Middle frontal gyrus (tissue), 1 donor: ENCODE results near the gene CCDC87.
"Not testable (repeated sequence)": the region's sequence is repeated elsewhere in the genome, so short reads cannot be mapped to it uniquely, and the experiment has no call there.

Experiments used
- DNase-seq: peaks from one replicate; pipeline ENCODE4 v3.0.0-alpha.2; 2015; ENCODE audit warnings: low spot score; ENCODE audit errors: extremely low spot score

Gene CCDC87

GRCh38 chr11:66582565-66583147 is 10.2 kb downstream of the CCDC87 start:
- not testable (repeated sequence) for DNase-seq

GRCh38 chr11:66581261-66581660 is 11.6 kb downstream of the CCDC87 start:
- DNase-seq, result no peak

GRCh38 chr11:66580803-66581202 is 12.1 kb downstream of the CCDC87 start:
- DNase-seq, result no peak

- DNase-seq, result peak; percentile 61
These were observed 13.8 kb downstream of the CCDC87 start for GRCh38 chr11:66579017-66579606.

- DNase-seq, result no peak
These were observed 22.0 kb downstream of the CCDC87 start for GRCh38 chr11:66570850-66571180.

GRCh38 chr11:66570079-66570849 is 22.6 kb downstream of the CCDC87 start:
- DNase-seq, result no peak

GRCh38 chr11:66569076-66569475 is 23.8 kb downstream of the CCDC87 start:
- DNase-seq, result no peak

- DNase-seq, result peak; percentile 82
These were observed 24.5 kb downstream of the CCDC87 start, which contains the start of gene CTSF for GRCh38 chr11:66568124-66568916. TSS of gene CTSF (minus strand) at chr11:66568606. CDS start at chr11:66568486, 120 bp downstream.

- no peak for DNase-seq
These were observed 25.1 kb downstream of the CCDC87 start for GRCh38 chr11:66567787-66568123.

GRCh38 chr11:66566221-66566620 is 26.6 kb downstream of the CCDC87 start:
- no peak for DNase-seq

GRCh38 chr11:66564984-66565383 is 27.9 kb downstream of the CCDC87 start:
- DNase-seq, result no peak

GRCh38 chr11:66564538-66564937 is 28.3 kb downstream of the CCDC87 start:
- DNase-seq, result no peak

GRCh38 chr11:66563832-66564231 is 29.0 kb downstream of the CCDC87 start:
- no peak for DNase-seq

GRCh38 chr11:66562907-66563583 is 29.8 kb downstream of the CCDC87 start:
- no peak for DNase-seq

GRCh38 chr11:66562275-66562674 is 30.6 kb downstream of the CCDC87 start:
- no peak for DNase-seq

GRCh38 chr11:66561975-66562248 is 31.0 kb downstream of the CCDC87 start:
- DNase-seq, result no peak

GRCh38 chr11:66561178-66561974 is 31.5 kb downstream of the CCDC87 start:
- DNase-seq, result no peak

- no peak for DNase-seq
These were observed 32.8 kb downstream of the CCDC87 start for GRCh38 chr11:66559866-66560676.

GRCh38 chr11:66559142-66559865 is 33.6 kb downstream of the CCDC87 start:
- DNase-seq, result no peak
